A673 (cell line): ENCODE data around the gene DNAH14. TPM values are rescaled to one million over a fixed set of nuclear protein-coding genes. Genes with fewer than 3 reads are reported as not detected.

Experiments used
- BruUV-seq: library from RNA; stranded (reverse); fragments of 400-500 nt; replicated peaks from 2 replicates; lab custom pipeline; 2021; lab: Mats Ljungman, UMichigan
- CTCF ChIA-PET: fragments of 300-600 bp; sonication (Branson Sonifier 250); formaldehyde crosslinking; loops from one replicate; lab custom pipeline; 2022; ENCODE audit warnings: antibody characterized with exemption; lab: Charles Lee
- POLR2A ChIA-PET: fragments of 300-600 bp; sonication (Branson Sonifier 250); formaldehyde crosslinking; loops from one replicate; lab custom pipeline; 2022; ENCODE audit warnings: antibody characterized with exemption; ENCODE audit not compliant: low non-redundant PET; lab: Charles Lee
- DNase-seq: peaks from one replicate; pipeline ENCODE4 v3.0.0-alpha.2; 2015; ENCODE audit warnings: low spot score
- H3K27ac ChIP-seq: fragments of 200-600 bp; sonication (generic); 2 replicates; pipeline ENCODE4 v1.5.1; 2016; ENCODE audit warnings: mixed run types, low read depth, mild to moderate bottlenecking, mixed read lengths, antibody characterized with exemption, low read length; ENCODE audit not compliant: poor library complexity, severe bottlenecking
- H3K27me3 ChIP-seq: fragments of 200-600 bp; sonication (generic); replicated peaks from 2 replicates; pipeline ENCODE4 v1.6.1; 2017; ENCODE audit warnings: mixed run types, low read depth, mild to moderate bottlenecking, mixed read lengths, antibody characterized with exemption, low read length; ENCODE audit not compliant: insufficient read depth, poor library complexity
- H3K36me3 ChIP-seq: fragments of 200-600 bp; sonication (generic); 2 replicates; pipeline ENCODE4 v1.6.1; 2016; ENCODE audit warnings: mixed run types, mild to moderate bottlenecking, mixed read lengths, antibody characterized with exemption, low read length; ENCODE audit not compliant: insufficient read depth, poor library complexity, severe bottlenecking
- H3K4me1 ChIP-seq: fragments of 200-600 bp; sonication (generic); 2 replicates; pipeline ENCODE4 v1.6.1; 2017; ENCODE audit warnings: mixed run types, mild to moderate bottlenecking, mixed read lengths, antibody characterized with exemption, low read length; ENCODE audit not compliant: insufficient read depth, poor library complexity, severe bottlenecking
- H3K4me3 ChIP-seq: fragments of 200-600 bp; sonication (generic); 2 replicates; pipeline ENCODE4 v1.5.1; 2016; ENCODE audit warnings: low read depth, mixed run types, mild to moderate bottlenecking, mixed read lengths, low read length; ENCODE audit not compliant: poor library complexity, severe bottlenecking
- H3K9me3 ChIP-seq: fragments of 200-600 bp; sonication (generic); 2 replicates; pipeline ENCODE4 v1.6.1; 2016; ENCODE audit warnings: mixed run types, low read depth, mild to moderate bottlenecking, mixed read lengths, antibody characterized with exemption, low read length; ENCODE audit not compliant: poor library complexity, severe bottlenecking
- EZH2 ChIP-seq: fragments of 200-600 bp; sonication (generic); IDR thresholded peaks from 2 replicates; pipeline ENCODE4 v1.6.1; 2017; ENCODE audit warnings: borderline replicate concordance, low read depth, mild to moderate bottlenecking, mixed read lengths, antibody characterized with exemption, low read length; ENCODE audit not compliant: poor library complexity, severe bottlenecking
- intact Hi-C: fragments of 100-400 bp; cut with micrococcal nuclease; formaldehyde crosslinking; loops from one replicate; pipeline ENCODE4 v1.10.0; 2022; ENCODE audit not compliant: unreplicated experiment
- total RNA-seq: library from RNA; stranded (reverse); gene quantifications from 2 replicates; pipeline ENCODE4 v1.2.3, GENCODE V29; 2021
- TF ChIP-seq, protein P1 (sequence below): fragments of 300-800, 200-600 bp; sonication (generic); conservative IDR thresholded peaks from 2 replicates; pipeline ENCODE4 v1.5.1; 2017; ENCODE audit warnings: low read depth, mild to moderate bottlenecking, antibody characterized with exemption, low read length, moderate library complexity, mixed read lengths

The DNAH14 gene
- total RNA-seq, 1 experiment from 2014 or later: 9.9 TPM

DNA sequence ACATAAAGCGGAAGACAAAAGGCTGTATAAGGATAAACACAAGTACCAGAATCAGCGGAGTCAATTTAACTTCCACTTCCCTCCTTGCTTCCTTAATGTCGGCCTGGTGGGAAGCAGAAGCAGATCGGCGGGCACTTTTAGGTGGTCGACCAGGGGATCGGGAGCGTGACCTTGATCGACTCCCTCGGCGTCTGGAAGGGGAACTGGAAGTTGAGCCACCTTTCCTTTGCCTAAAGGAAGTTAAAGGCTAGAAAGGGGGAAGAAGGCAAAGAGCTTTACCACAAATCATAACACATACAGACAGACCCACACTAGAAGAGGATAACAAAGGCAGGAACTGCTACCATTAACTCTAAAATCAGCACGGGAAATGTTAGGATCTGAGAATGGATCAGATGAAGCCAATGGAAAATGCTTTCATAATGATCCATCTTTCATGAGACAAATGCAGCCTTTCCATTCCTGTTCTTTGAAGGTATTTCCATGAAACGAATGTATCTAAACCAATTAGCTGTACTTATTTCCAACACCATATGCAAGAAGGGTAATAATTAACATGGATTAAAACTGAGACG is 492.6 kb downstream of the DNAH14 start:
- intact Hi-C loops: no loop called here
- no TSS peak for BruUV-seq
- no peak overlapping the region for H3K4me3 ChIP-seq
- TF ChIP-seq, protein P1, sequence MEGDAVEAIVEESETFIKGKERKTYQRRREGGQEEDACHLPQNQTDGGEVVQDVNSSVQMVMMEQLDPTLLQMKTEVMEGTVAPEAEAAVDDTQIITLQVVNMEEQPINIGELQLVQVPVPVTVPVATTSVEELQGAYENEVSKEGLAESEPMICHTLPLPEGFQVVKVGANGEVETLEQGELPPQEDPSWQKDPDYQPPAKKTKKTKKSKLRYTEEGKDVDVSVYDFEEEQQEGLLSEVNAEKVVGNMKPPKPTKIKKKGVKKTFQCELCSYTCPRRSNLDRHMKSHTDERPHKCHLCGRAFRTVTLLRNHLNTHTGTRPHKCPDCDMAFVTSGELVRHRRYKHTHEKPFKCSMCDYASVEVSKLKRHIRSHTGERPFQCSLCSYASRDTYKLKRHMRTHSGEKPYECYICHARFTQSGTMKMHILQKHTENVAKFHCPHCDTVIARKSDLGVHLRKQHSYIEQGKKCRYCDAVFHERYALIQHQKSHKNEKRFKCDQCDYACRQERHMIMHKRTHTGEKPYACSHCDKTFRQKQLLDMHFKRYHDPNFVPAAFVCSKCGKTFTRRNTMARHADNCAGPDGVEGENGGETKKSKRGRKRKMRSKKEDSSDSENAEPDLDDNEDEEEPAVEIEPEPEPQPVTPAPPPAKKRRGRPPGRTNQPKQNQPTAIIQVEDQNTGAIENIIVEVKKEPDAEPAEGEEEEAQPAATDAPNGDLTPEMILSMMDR: no peak
- no peak for TF ChIP-seq EZH2
- H3K9me3 ChIP-seq: no peaks in the 10 kb centered on the region
- CTCF ChIA-PET: no interaction called here
- DNase-seq: no peak
- peaks cover 43% of the 10 kb centered on the region for H3K4me1 ChIP-seq
- H3K27me3 ChIP-seq: no peaks in the 10 kb centered on the region
- H3K27ac ChIP-seq: no peak overlapping the region
- H3K36me3 ChIP-seq: peaks cover 52% of the 10 kb centered on the region
- POLR2A ChIA-PET: interaction anchor here (0.6 kb wide), 1 partner anchor 1030 kb away, joined by 7 read pairs; no protein-coding TSS in a partner anchor

DNA sequence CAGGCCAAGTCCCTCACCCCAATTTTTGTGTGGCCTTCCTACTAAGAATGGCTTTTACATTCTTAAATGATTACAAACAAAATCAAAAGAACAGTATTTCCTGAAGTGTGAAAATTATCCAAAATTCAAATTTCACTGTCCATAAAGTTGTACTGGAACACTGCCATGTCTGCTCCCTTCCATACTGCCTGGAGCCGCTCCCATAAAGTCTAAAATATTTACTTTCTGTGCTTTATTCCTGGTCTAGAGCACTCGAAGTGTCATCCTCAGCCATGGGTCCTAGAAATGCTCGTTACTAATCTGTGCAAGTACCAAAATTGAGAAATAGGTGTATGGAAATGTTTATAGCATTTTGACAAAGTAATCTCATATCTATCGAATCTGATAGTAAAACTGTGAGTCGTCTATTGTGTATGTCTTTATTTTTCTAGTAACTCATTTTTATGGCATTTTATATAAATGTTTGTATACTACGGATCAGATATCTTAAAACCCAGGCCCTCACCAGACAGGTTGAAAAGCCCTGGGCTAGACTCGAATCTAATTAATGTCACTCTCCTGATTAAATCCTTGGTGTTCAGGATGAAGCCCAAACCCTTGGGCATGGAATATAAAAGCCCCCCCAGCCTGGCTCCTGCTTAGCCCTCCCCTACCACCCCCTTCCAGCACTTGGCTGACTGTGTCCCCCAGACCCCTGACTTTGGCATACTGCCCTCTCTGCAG is 493.5 kb downstream of the DNAH14 start:
- Histone ChIP-seq H3K9me3 (no peaks in the 10 kb centered on the region), H3K27me3 (no peaks in the 10 kb centered on the region), H3K4me3 (no peak overlapping the region), H3K4me1 (peaks cover 39% of the 10 kb centered on the region), H3K36me3 (peaks cover 44% of the 10 kb centered on the region), H3K27ac (no peak overlapping the region)
- BruUV-seq: no TSS peak
- POLR2A ChIA-PET: interaction anchor here (0.6 kb wide), 1 partner anchor 1029 kb away, joined by 7 read pairs; no protein-coding TSS in a partner anchor
- CTCF ChIA-PET: no interaction called here
- no peak for DNase-seq
- no peak for TF ChIP-seq EZH2
- TF ChIP-seq, protein P1: no peak
- intact Hi-C loops: no loop called here

DNA sequence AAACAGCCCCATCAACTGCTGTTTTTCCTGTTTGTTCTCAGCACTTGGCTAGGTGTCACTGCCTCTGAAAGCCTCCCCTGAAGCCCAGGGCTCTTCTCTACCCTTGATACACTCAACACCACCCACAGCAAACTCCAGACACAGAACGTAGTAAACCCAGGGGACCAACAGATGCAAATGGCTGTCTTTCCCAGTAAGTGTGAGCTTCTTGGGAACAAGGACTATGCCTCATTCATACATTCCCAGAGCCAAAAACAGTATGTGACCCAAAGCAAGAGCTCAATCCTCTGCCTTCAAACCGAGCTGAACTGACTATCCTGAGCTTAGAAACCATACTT is 494.0 kb downstream of the DNAH14 start:
- Histone ChIP-seq H3K27ac (no peak overlapping the region), H3K36me3 (peaks cover 38% of the 10 kb centered on the region), H3K9me3 (no peaks in the 10 kb centered on the region), H3K27me3 (no peaks in the 10 kb centered on the region), H3K4me3 (no peak overlapping the region), H3K4me1 (peaks cover 39% of the 10 kb centered on the region)
- TF ChIP-seq EZH2: no peak
- TF ChIP-seq, protein P1: no peak
- intact Hi-C loops: no loop called here
- POLR2A ChIA-PET: no interaction called here
- CTCF ChIA-PET: no interaction called here
- BruUV-seq: no TSS peak
- no peak for DNase-seq
